Smooth muscle cell (in vitro differentiated cells): ENCODE results near the gene SVEP1. TPM values are rescaled to one million over a fixed set of nuclear protein-coding genes. Genes with fewer than 3 reads are reported as not detected.

ENCODE experiments used
- DNase-seq: peaks from one replicate; lab custom pipeline; 2025; ENCODE audit not compliant: unreplicated experiment; lab: John Stamatoyannopoulos, UW
- H2AFZ ChIP-seq: fragments of 200-600 bp; sonication (generic); 2 replicates; pipeline ENCODE4 v1.6.0; 2016; ENCODE audit warnings: antibody characterized with exemption, low read depth, mild to moderate bottlenecking
- H3F3A ChIP-seq: fragments of 200-600 bp; sonication (generic); 2 replicates; pipeline ENCODE4 v1.6.0; 2017; ENCODE audit warnings: antibody characterized with exemption, low read depth
- H3K27ac ChIP-seq: fragments of 200-600 bp; sonication (generic); 2 replicates; pipeline ENCODE4 v1.5.1; 2016; ENCODE audit warnings: low read depth, mild to moderate bottlenecking
- H3K27me3 ChIP-seq: fragments of 200-600 bp; sonication (generic); 2 replicates; pipeline ENCODE4 v1.6.1; 2016; ENCODE audit warnings: low read depth, mild to moderate bottlenecking
- H3K36me3 ChIP-seq: fragments of 200-600 bp; sonication (generic); 2 replicates; pipeline ENCODE4 v1.5.1; 2016; ENCODE audit warnings: low read depth
- H3K4me1 ChIP-seq: fragments of 200-600 bp; sonication (generic); 2 replicates; pipeline ENCODE4 v1.5.1; 2016; ENCODE audit warnings: low read depth
- H3K4me2 ChIP-seq: fragments of 200-600 bp; sonication (generic); 2 replicates; pipeline ENCODE4 v1.6.0; 2016; ENCODE audit warnings: mild to moderate bottlenecking
- H3K4me3 ChIP-seq: fragments of 200-600 bp; sonication (generic); 2 replicates; pipeline ENCODE4 v1.5.1; 2016; ENCODE audit warnings: mild to moderate bottlenecking
- H3K79me2 ChIP-seq: fragments of 200-600 bp; sonication (generic); 2 replicates; pipeline ENCODE4 v1.6.0; 2016; ENCODE audit warnings: low read depth, mild to moderate bottlenecking
- H3K9ac ChIP-seq: fragments of 200-600 bp; sonication (generic); 2 replicates; pipeline ENCODE4 v1.6.0; 2016; ENCODE audit warnings: low read depth
- H3K9me3 ChIP-seq: fragments of 200-600 bp; sonication (generic); replicated peaks from 2 replicates; pipeline ENCODE4 v1.5.1; 2016; ENCODE audit warnings: low read depth
- H4K20me1 ChIP-seq: fragments of 200-600 bp; sonication (generic); 2 replicates; pipeline ENCODE4 v1.6.0; 2016; ENCODE audit warnings: low read depth
- CTCF ChIP-seq: fragments of 200-600 bp; sonication (generic); IDR thresholded peaks from 2 replicates; pipeline ENCODE4 v1.5.1; 2017; ENCODE audit warnings: borderline replicate concordance, mild to moderate bottlenecking, antibody characterized with exemption; ENCODE audit not compliant: insufficient read depth, poor library complexity, severe bottlenecking
- WGBS: methylation state at CpG from one replicate; pipeline ENCODE4 v1.1.7; 2016; ENCODE audit warnings: low lambda C conversion rate; 5-methylcytosine and 5-hydroxymethylcytosine counted together
- polyA plus RNA-seq: library from polyadenylated mRNA; unstranded; fragments of >200 nt; fragmentation: Nextera tagmentation; extraction: Ambion mirVana; gene quantifications from 2 replicates; pipeline ENCODE4 v1.2.1, GENCODE V29; 2016
- total RNA-seq: library from RNA; depleted of rRNA; stranded (reverse); fragments of >200 nt; gene quantifications from 2 replicates; pipeline ENCODE4 v1.2.3, GENCODE V29; 2014

Gene SVEP1
- total and polyA plus RNA-seq, 2 experiments from 2014 or later: 6.4 to 14.8 TPM

GRCh38 chr9:110590816-110591215 is 11.3 kb upstream of the SVEP1 start:
- no peak for DNase-seq
- no peaks in the 10 kb centered on the region for H4K20me1 ChIP-seq
- peak overlapping the region; percentile 39 for H3K27ac ChIP-seq
- no peak overlapping the region for H2AFZ ChIP-seq
- no peak overlapping the region for H3K9ac ChIP-seq
- no peaks in the 10 kb centered on the region for H3F3A ChIP-seq
- TF ChIP-seq CTCF: no peak
- peaks cover 9% of the 10 kb centered on the region for H3K4me1 ChIP-seq
- H3K36me3 ChIP-seq: no peaks in the 10 kb centered on the region
- no peaks in the 10 kb centered on the region for H3K79me2 ChIP-seq
- H3K9me3 ChIP-seq: peaks cover 4% of the 10 kb centered on the region
- WGBS: 4% methylated on average over 1 of the region's 1 CpG
- no peaks in the 10 kb centered on the region for H3K27me3 ChIP-seq
- no peak overlapping the region for H3K4me3 ChIP-seq
- peak overlapping the region; percentile 38 for H3K4me2 ChIP-seq

GRCh38 chr9:110588296-110588695 is 8.8 kb upstream of the SVEP1 start:
- no peak for TF ChIP-seq CTCF
- no peaks in the 10 kb centered on the region for H3K36me3 ChIP-seq
- H3K9me3 ChIP-seq: peaks cover 4% of the 10 kb centered on the region
- no peaks in the 10 kb centered on the region for H3K79me2 ChIP-seq
- H3K4me1 ChIP-seq: peaks cover 9% of the 10 kb centered on the region
- H3K9ac ChIP-seq: no peak overlapping the region
- WGBS: 77% methylated on average over 1 of the region's 1 CpG
- H3K27ac ChIP-seq: no peak overlapping the region
- H4K20me1 ChIP-seq: no peaks in the 10 kb centered on the region
- H3K4me2 ChIP-seq: no peak overlapping the region
- no peak for DNase-seq
- no peak overlapping the region for H2AFZ ChIP-seq
- H3K27me3 ChIP-seq: no peaks in the 10 kb centered on the region
- no peaks in the 10 kb centered on the region for H3F3A ChIP-seq
- H3K4me3 ChIP-seq: no peak overlapping the region

- no peak overlapping the region for H3K27ac ChIP-seq
- peaks cover 4% of the 10 kb centered on the region for H3K9me3 ChIP-seq
- peaks cover 2% of the 10 kb centered on the region for H3K79me2 ChIP-seq
- peaks cover 5% of the 10 kb centered on the region for H3F3A ChIP-seq
- TF ChIP-seq CTCF: no peak
- H3K9ac ChIP-seq: no peak overlapping the region
- H3K4me1 ChIP-seq: peaks cover 4% of the 10 kb centered on the region
- H3K4me3 ChIP-seq: no peak overlapping the region
- H2AFZ ChIP-seq: no peak overlapping the region
- WGBS: 51% methylated on average over 4 of the region's 4 CpGs
- no peak for DNase-seq
- H4K20me1 ChIP-seq: no peaks in the 10 kb centered on the region
- no peaks in the 10 kb centered on the region for H3K36me3 ChIP-seq
- no peak overlapping the region for H3K4me2 ChIP-seq
- no peaks in the 10 kb centered on the region for H3K27me3 ChIP-seq
Observed at GRCh38 chr9:110583237-110583636, 3.7 kb upstream of the SVEP1 start.

- peaks cover 4% of the 10 kb centered on the region for H3K4me1 ChIP-seq
- H3K79me2 ChIP-seq: peaks cover 12% of the 10 kb centered on the region
- H3K4me2 ChIP-seq: peak overlapping the region; percentile 88
- H3K9ac ChIP-seq: no peak overlapping the region
- no peak overlapping the region for H3K4me3 ChIP-seq
- H4K20me1 ChIP-seq: no peaks in the 10 kb centered on the region
- no peaks in the 10 kb centered on the region for H3K27me3 ChIP-seq
- WGBS: 8% methylated on average over 3 of the region's 3 CpGs
- no peak overlapping the region for H2AFZ ChIP-seq
- no peaks in the 10 kb centered on the region for H3K36me3 ChIP-seq
- peaks cover 4% of the 10 kb centered on the region for H3K9me3 ChIP-seq
- no peak for TF ChIP-seq CTCF
- peaks cover 5% of the 10 kb centered on the region for H3F3A ChIP-seq
- H3K27ac ChIP-seq: peak overlapping the region; percentile 17
- no peak for DNase-seq
Observed at GRCh38 chr9:110582156-110582555, 2.6 kb upstream of the SVEP1 start.
